ENCODE measurements around the gene PRXL2B.

The PRXL2B gene

DNA sequence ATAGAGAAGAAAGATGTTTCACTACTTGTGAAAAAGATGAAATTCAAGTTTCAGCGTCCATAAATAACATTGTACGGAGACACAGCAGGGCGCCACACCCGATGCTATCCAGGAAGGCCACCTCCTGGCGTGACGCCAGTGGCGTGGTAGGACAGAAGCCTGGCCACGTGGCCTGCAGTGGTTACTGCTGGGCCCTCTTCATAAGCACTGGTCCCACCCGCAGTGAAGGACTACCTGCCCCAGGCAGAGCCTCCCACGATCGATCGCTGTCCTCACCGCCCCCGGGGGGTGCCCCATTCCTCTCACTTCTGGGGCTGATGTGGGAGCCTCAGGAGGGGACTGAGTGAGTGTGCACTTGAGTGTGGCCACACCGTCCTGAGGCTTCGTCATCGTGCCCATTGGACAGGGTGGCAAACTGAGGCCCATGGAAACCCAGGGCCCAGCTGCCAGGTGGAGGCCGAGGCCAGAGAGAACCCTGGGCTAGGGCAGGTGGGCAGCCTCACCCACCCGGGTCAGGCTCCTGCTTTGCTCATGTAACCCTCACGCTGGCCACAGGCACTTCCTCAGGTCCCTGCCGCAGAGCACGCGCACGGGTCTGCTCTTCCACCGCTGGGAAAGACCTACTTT, 44.8 kb upstream of the PRXL2B start:
- H3K27ac ChIP-seq = no peak overlapping the region
- DNase-seq (ENCODE audit: low spot score) = no peak
- TF ChIP-seq, protein P1, sequence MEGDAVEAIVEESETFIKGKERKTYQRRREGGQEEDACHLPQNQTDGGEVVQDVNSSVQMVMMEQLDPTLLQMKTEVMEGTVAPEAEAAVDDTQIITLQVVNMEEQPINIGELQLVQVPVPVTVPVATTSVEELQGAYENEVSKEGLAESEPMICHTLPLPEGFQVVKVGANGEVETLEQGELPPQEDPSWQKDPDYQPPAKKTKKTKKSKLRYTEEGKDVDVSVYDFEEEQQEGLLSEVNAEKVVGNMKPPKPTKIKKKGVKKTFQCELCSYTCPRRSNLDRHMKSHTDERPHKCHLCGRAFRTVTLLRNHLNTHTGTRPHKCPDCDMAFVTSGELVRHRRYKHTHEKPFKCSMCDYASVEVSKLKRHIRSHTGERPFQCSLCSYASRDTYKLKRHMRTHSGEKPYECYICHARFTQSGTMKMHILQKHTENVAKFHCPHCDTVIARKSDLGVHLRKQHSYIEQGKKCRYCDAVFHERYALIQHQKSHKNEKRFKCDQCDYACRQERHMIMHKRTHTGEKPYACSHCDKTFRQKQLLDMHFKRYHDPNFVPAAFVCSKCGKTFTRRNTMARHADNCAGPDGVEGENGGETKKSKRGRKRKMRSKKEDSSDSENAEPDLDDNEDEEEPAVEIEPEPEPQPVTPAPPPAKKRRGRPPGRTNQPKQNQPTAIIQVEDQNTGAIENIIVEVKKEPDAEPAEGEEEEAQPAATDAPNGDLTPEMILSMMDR (IDR thresholded peaks at IDR 0.05) = no peak
- H3K4me3 ChIP-seq = no peak overlapping the region

DNA sequence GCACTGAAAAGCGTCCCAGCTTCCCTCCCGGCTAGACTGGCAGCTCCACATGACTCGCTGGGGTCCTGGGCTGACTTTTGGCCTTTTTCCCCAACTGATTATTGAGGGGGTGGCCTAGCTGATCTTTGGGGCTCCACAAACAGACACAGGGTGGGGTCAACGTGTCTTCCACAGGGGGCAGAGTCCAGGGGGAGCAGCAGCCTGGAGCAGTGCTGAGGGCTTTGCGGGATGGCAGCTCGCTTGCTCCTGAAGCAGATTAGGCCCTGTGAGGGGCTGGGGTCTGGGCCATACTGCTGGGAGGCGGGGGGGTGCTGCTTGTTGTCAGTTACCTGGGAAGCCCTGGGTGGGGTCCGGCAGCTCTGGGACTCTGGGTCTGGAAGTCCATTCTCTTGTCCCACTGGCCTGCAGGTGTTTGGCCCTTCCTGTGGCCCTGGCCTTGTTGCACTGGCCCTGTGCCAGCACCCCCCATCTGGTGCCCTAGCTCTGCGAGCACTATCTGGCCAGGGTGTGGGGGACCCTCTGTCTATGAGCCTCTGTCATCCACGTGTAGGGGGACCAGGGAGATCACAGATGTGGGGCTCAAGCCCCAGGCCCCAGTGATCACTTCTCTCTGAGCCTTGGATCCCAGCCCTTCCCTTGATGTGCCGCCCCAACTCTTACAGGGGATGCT, 44.2 kb upstream of the PRXL2B start:
- TF ChIP-seq, protein P1 (IDR thresholded peaks at IDR 0.05) = no peak
- no peak for DNase-seq (ENCODE audit: low spot score)
- Histone ChIP-seq H3K4me3 (no peak overlapping the region), H3K27ac (no peak overlapping the region)

DNA sequence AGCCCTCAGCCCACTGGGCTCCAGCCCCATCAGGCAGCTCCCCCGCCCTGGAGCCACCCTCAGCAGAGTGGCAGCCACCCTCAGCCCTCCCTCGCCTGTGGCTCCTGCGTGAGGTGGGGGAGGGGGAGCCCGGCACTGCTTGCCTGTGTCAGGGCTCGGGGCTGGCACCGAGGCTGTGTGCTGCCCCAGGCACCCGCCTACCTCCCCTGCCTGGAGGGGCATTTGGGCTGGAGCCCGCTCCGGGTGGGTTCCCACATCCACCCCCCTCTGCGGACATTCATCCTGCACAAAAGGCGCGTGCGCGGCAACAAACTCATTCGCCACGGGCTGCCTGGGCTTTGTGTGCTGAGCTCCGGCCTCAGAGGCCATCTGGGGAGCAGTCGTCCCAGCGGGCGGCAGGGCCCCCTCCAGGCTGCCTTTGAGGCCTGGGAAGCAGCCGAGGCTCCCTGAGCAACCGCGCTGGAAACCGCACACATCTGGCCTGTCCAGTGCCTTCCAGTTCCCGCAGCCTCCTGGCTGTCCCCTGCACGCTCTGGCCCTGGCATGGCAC, 43.0 kb upstream of the PRXL2B start:
- H3K4me3 ChIP-seq = no peak overlapping the region
- TF ChIP-seq, protein P1 (IDR thresholded peaks at IDR 0.05) = no peak
- H3K27ac ChIP-seq = peak overlapping the region in 1 of 2 donors; percentile 99
- no peak for DNase-seq (ENCODE audit: low spot score)

DNA sequence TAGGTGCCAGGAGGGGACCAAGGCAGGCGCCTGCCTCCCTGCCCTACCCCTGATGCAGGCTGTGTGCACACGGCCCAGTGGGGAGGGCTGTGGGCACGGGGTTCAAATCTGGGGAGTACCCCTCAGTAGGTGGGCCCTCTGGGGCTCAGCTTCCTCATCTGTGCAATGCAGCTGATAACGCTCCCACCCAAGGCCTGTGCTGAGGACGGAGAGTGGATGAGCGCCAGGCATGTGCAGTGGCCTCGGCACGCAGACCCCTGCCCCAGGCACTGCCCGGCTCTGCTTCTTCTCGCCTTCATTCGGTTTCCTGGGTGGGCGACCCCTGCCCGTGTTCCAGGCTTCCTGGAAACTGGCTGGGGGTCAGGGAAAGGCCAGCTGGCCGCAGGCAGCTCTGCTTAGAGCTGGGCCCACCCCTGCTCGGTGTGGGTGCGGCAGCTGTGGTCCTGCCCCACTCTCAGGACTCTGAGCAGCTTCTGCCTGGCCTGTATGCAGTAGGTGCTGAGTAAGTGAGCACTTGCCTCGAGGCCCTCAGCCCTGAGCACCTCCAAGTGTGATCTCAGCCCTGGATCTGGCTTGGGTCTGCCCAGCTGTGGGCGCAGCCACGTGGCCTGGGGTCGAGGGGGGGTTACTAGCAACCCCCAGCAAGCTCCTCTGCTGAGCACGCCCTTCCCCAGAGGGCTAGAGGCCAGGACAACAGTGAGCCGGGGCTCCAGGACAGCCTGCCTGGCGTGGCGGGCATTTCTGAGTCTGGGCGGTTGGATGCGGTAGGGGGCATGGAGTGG, 42.3 kb upstream of the PRXL2B start:
- Histone ChIP-seq H3K27ac (peak overlapping the region in 1 of 2 donors; percentile 99), H3K4me3 (no peak overlapping the region)
- TF ChIP-seq, protein P1 (IDR thresholded peaks at IDR 0.05) = no peak
- no peak for DNase-seq (ENCODE audit: low spot score)

DNA sequence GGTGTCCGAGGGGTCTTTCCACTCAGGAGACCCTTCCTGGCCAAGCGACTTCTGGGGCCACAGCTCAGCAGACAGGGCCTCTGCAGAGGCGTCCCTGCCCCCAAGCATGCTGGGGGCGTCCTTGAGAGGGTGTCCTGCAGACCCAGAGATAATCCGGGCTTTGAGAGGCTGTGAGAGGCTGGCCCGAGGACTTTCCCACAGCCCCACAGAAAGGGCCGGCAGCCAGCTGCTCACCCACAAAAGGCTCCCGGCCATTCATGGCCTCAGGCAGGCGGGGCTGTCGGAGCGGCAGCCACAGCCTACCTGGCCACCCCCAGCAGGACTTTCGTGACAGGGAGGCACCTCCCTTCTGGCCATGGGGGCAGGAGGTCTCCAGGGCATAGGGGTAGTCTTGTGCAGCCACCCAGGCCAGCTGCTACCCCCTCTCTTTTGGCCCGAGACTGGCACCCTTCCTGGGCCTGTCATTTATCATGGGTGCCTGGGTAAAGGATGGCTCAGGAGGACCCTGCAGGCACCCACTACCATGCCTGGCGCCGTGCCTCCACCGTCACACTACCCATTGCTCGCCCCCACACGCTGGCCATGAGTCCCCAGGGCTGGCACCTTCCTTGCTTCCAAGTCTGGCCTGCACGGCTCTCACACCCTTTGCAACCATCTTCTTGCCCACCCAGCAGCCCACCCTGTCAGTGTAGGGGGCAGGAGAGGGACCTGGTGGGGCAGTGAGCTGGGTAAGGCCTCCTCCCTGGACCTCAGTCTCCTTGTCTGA, 41.5 kb upstream of the PRXL2B start:
- no peak for DNase-seq (ENCODE audit: low spot score)
- TF ChIP-seq, protein P1 (IDR thresholded peaks at IDR 0.05) = no peak
- Histone ChIP-seq H3K27ac (peak overlapping the region; percentile 63 to 99), H3K4me3 (no peak overlapping the region)

DNA sequence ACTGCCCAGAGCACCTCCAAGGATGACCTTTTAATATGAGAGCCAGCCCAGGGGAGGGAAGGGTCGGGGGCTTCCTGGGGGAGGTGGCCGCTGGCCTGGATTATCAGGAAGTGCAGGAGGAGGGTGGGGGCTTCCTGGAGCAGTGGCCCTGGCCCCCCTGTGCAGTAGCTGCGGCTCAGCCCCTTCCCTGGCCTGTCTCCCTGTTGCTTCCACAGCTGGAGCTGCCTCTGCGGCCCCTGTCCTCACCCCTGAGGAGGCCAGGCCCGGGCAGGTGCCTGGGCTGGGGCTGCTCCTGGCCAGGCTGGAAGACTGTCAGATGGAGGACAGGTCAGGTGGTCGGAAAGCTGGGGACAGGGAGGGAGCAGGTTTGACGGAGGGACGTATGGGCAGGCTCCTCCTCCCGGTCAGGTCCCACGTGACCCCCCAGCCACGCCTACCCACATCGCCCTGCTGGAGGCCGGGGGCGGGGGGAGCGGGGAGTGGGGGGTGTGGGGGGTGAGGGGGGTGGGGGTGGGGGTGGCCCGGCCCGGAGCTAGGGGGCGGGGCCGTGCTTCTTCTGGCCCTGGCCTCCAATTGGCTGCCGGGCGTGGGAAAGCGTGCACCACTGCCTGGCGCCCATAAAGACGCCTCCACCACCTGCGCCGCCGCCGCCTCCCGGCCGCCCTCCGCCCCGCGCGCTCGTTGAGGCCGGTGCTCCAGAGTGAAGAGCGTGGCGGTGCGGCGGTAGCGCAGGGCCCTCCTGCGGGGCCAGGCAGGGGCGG, 40.6 kb upstream of the PRXL2B start:
- Histone ChIP-seq H3K4me3 (peak overlapping the region; percentile 85), H3K27ac (peak overlapping the region; percentile 98 to 99)
- DNase-seq (ENCODE audit: low spot score) = peak; percentile 95
- TF ChIP-seq, protein P1 (IDR thresholded peaks at IDR 0.05) = no peak

Data from coronary artery (tissue), 2 donors.